HepG2 (cell line): Measurements from ENCODE around the gene LIN28B. TPM values are rescaled to one million over a fixed set of nuclear protein-coding genes. Genes with fewer than 3 reads are reported as not detected.

Experiments used
- ISL2 ChIP-seq: sonication (generic); formaldehyde crosslinking; IDR thresholded peaks from 2 replicates; pipeline ENCODE4 v1.5.0; 2020; ENCODE audit warnings: missing genetic modification reagents
- MED13 ChIP-seq: sonication (generic); formaldehyde crosslinking; IDR thresholded peaks from 2 replicates; pipeline ENCODE4 v1.5.0; 2020; ENCODE audit warnings: missing genetic modification reagents
- MEIS2 ChIP-seq: sonication (generic); formaldehyde crosslinking; IDR thresholded peaks from 2 replicates; pipeline ENCODE4 v1.9.0; 2021; ENCODE audit warnings: mild to moderate bottlenecking, missing genetic modification reagents
- NFIB ChIP-seq: sonication (generic); formaldehyde crosslinking; IDR thresholded peaks from 2 replicates; pipeline ENCODE4 v1.9.0; 2021; ENCODE audit warnings: missing genetic modification reagents, mild to moderate bottlenecking, borderline replicate concordance
- PTBP1 ChIP-seq: fragments of 200-400 bp; formaldehyde crosslinking; IDR thresholded peaks from 2 replicates; pipeline ENCODE4 v1.6.1; 2018; ENCODE audit warnings: low read length, low read depth; ENCODE audit not compliant: poor library complexity, severe bottlenecking
- RARG ChIP-seq: sonication (generic); formaldehyde crosslinking; IDR thresholded peaks from 2 replicates; pipeline ENCODE4 v1.4.0; 2020; ENCODE audit warnings: low read depth, mild to moderate bottlenecking, missing genetic modification reagents
- RFXANK ChIP-seq: IDR thresholded peaks from 2 replicates; pipeline ENCODE4 v1.6.1; 2016
- SOX5 ChIP-seq: IDR thresholded peaks from 2 replicates; pipeline ENCODE4 v1.6.1; 2016; ENCODE audit warnings: borderline replicate concordance
- SOX6 ChIP-seq, 2 experiments: fragments of 450-650 bp in 1 of 2; sonication (generic) in 1 of 2; formaldehyde crosslinking in 1 of 2; IDR thresholded peaks; 2 replicates each; pipeline versions ENCODE4 v1.4.0 to v1.6.1; 2017 to 2020; ENCODE audit warnings: antibody characterized with exemption in 1 of 2, mild to moderate bottlenecking in 1 of 2, missing genetic modification reagents in 1 of 2
- SP140L ChIP-seq: sonication (generic); formaldehyde crosslinking; IDR thresholded peaks from 2 replicates; pipeline ENCODE4 v1.4.0; 2020; ENCODE audit warnings: missing genetic modification reagents, borderline replicate concordance
- ZNF205 ChIP-seq: IDR thresholded peaks from 2 replicates; pipeline ENCODE4 v1.6.1; 2018; ENCODE audit warnings: missing biosample characterization, missing genetic modification reagents
- ZSCAN9 ChIP-seq: IDR thresholded peaks from 2 replicates; pipeline ENCODE4 v1.6.1; 2016; ENCODE audit warnings: borderline replicate concordance
- polyA plus RNA-seq, 8 experiments: library from polyadenylated mRNA; depleted of rRNA in 3 of 8; stranded (reverse) in 7 of 8; unstranded in 1 of 8; fragments of >200 nt; fragmentation: Illumina TruSeq in 4 of 8; extraction: Trizol in 4 of 8; gene quantifications; 2 replicates each; pipeline versions ENCODE4 v1.2.1 to v1.2.3, GENCODE V29; 2011 to 2016; ENCODE audit warnings: low read depth in 4 of 8, missing spikeins in 1 of 8, mixed read lengths in 1 of 8; ENCODE audit not compliant: insufficient read depth in 1 of 8
- total RNA-seq, 5 experiments: library from RNA; depleted of rRNA; stranded (reverse); fragments of >200 nt; fragmentation: Illumina TruSeq; extraction: Trizol; gene quantifications; 2 replicates each; pipeline ENCODE4 v1.2.3, GENCODE V29; 2016; ENCODE audit warnings: low read depth in 1 of 5
- TF ChIP-seq, protein P1 (sequence below): IDR thresholded peaks from 2 replicates; pipeline ENCODE4 v1.6.1; 2016
- TF ChIP-seq, protein P2 (sequence below): IDR thresholded peaks from 2 replicates; pipeline ENCODE4 v1.4.0; 2020; ENCODE audit warnings: mild to moderate bottlenecking, missing genetic modification reagents
- TF ChIP-seq, protein P3 (sequence below): IDR thresholded peaks from 2 replicates; pipeline ENCODE4 v1.6.1; 2016; ENCODE audit warnings: low read depth
- TF ChIP-seq, protein P4 (sequence below): sonication (generic); formaldehyde crosslinking; IDR thresholded peaks from 2 replicates; pipeline ENCODE4 v1.8.1; 2023; ENCODE audit warnings: missing genetic modification reagents, mild to moderate bottlenecking, borderline replicate concordance

LIN28B gene
- total and polyA plus RNA-seq, 2 of the 13 experiments (the other 11 are each of a cell fraction or from before 2014, with no cell fraction given), result 14.5 to 56.8 TPM

GRCh38 chr6:105035299-105035698, 78.4 kb downstream of the LIN28B start (continued):
- TF ChIP-seq, protein P1, sequence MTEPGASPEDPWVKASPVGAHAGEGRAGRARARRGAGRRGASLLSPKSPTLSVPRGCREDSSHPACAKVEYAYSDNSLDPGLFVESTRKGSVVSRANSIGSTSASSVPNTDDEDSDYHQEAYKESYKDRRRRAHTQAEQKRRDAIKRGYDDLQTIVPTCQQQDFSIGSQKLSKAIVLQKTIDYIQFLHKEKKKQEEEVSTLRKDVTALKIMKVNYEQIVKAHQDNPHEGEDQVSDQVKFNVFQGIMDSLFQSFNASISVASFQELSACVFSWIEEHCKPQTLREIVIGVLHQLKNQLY (CRISPR knock-in tag), result no peak
- TF ChIP-seq PTBP1 (no peak), NFIB (CRISPR knock-in tag) (no peak), ZNF205 (no peak), MEIS2 (CRISPR knock-in tag) (no peak), SOX5 (CRISPR knock-in tag) (0 out of 2 replicates have a peak, but pooled peaks have one; percentile 14), ZSCAN9 (CRISPR knock-in tag) (no peak), SOX6 (IDR thresholded peaks at IDR 0.05) (no peak), SOX6 (CRISPR knock-in tag; IDR thresholded peaks at IDR 0.05) (0 out of 2 replicates have a peak, but pooled peaks have one; percentile 11), MED13 (CRISPR knock-in tag) (no peak), RFXANK (CRISPR knock-in tag) (no peak), ISL2 (CRISPR knock-in tag) (peak; percentile 54), RARG (CRISPR knock-in tag) (no peak), SP140L (no peak)
- TF ChIP-seq, protein P2, sequence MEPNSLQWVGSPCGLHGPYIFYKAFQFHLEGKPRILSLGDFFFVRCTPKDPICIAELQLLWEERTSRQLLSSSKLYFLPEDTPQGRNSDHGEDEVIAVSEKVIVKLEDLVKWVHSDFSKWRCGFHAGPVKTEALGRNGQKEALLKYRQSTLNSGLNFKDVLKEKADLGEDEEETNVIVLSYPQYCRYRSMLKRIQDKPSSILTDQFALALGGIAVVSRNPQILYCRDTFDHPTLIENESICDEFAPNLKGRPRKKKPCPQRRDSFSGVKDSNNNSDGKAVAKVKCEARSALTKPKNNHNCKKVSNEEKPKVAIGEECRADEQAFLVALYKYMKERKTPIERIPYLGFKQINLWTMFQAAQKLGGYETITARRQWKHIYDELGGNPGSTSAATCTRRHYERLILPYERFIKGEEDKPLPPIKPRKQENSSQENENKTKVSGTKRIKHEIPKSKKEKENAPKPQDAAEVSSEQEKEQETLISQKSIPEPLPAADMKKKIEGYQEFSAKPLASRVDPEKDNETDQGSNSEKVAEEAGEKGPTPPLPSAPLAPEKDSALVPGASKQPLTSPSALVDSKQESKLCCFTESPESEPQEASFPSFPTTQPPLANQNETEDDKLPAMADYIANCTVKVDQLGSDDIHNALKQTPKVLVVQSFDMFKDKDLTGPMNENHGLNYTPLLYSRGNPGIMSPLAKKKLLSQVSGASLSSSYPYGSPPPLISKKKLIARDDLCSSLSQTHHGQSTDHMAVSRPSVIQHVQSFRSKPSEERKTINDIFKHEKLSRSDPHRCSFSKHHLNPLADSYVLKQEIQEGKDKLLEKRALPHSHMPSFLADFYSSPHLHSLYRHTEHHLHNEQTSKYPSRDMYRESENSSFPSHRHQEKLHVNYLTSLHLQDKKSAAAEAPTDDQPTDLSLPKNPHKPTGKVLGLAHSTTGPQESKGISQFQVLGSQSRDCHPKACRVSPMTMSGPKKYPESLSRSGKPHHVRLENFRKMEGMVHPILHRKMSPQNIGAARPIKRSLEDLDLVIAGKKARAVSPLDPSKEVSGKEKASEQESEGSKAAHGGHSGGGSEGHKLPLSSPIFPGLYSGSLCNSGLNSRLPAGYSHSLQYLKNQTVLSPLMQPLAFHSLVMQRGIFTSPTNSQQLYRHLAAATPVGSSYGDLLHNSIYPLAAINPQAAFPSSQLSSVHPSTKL, result 0 out of 2 replicates have a peak, but pooled peaks have one; percentile 34
- TF ChIP-seq, protein P3, sequence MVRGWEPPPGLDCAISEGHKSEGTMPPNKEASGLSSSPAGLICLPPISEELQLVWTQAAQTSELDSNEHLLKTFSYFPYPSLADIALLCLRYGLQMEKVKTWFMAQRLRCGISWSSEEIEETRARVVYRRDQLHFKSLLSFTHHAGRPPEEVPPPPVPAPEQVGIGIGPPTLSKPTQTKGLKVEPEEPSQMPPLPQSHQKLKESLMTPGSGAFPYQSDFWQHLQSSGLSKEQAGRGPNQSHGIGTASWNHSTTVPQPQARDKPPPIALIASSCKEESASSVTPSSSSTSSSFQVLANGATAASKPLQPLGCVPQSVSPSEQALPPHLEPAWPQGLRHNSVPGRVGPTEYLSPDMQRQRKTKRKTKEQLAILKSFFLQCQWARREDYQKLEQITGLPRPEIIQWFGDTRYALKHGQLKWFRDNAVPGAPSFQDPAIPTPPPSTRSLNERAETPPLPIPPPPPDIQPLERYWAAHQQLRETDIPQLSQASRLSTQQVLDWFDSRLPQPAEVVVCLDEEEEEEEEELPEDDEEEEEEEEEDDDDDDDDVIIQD (CRISPR knock-in tag), result peak; percentile 55; the same call in 1 of the 2 replicates
- TF ChIP-seq, protein P4, sequence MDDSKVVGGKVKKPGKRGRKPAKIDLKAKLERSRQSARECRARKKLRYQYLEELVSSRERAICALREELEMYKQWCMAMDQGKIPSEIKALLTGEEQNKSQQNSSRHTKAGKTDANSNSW (CRISPR knock-in tag), result no peak
